ENCODE measurements around the gene LPIN2.

The LPIN2 gene

GRCh38 chr18:3002732-3003131 lies 10.2 kb downstream of the LPIN2 start:
- H3K4me2 ChIP-seq (ENCODE audit: low read depth, low read length, poor library complexity, severe bottlenecking): no peak overlapping the region

GRCh38 chr18:2998644-2999043 lies 14.3 kb downstream of the LPIN2 start:
- Histone ChIP-seq H3K9ac (ENCODE audit: low read length) (no peak overlapping the region), H3K27me3 (ENCODE audit: low read length) (no peaks in the 10 kb centered on the region), H2AFZ (ENCODE audit: low read depth, low read length, severe bottlenecking) (no peak overlapping the region), H3F3A (ENCODE audit: insufficient read depth) (no peaks in the 10 kb centered on the region), H3K4me3 (ENCODE audit: insufficient read depth, low read length, poor library complexity, severe bottlenecking) (no peak overlapping the region), H3K79me2 (ENCODE audit: insufficient read depth, low read length) (peaks cover 28% of the 10 kb centered on the region), H3K4me2 (ENCODE audit: low read depth, low read length, poor library complexity, severe bottlenecking) (no peak overlapping the region), H3K36me3 (ENCODE audit: low read length) (no peaks in the 10 kb centered on the region), H3K9me3 (ENCODE audit: insufficient read depth, low read length) (no peaks in the 10 kb centered on the region), H3K9me2 (replicated peaks; ENCODE audit: insufficient read depth, low read length) (no peaks in the 10 kb centered on the region), H4K20me1 (ENCODE audit: low read depth, low read length) (no peaks in the 10 kb centered on the region), H3K27ac (ENCODE audit: low read depth, low read length) (no peak overlapping the region)
- TF ChIP-seq CTCF (IDR thresholded peaks at IDR 0.05; ENCODE audit: insufficient read depth, low read length, poor library complexity, severe bottlenecking): no peak
- no peak for TF ChIP-seq EZH2phosphoT487 (conservative IDR thresholded peaks at IDR 0.05; ENCODE audit: low read length)

More at GRCh38 chr18:3002732-3003131, 10.2 kb downstream of the LPIN2 start:
- Histone ChIP-seq H3K9ac (ENCODE audit: low read length) (no peak overlapping the region), H3K27ac (ENCODE audit: low read depth, low read length) (no peak overlapping the region), H2AFZ (ENCODE audit: low read depth, low read length, severe bottlenecking) (no peak overlapping the region), H3K79me2 (ENCODE audit: insufficient read depth, low read length) (peaks cover 28% of the 10 kb centered on the region), H3K27me3 (ENCODE audit: low read length) (no peaks in the 10 kb centered on the region), H3K36me3 (ENCODE audit: low read length) (0 out of 2 replicates have a peak, but pooled peaks cover 2% of the 10 kb centered on the region), H3F3A (ENCODE audit: insufficient read depth) (no peaks in the 10 kb centered on the region), H4K20me1 (ENCODE audit: low read depth, low read length) (no peaks in the 10 kb centered on the region), H3K9me3 (ENCODE audit: insufficient read depth, low read length) (no peaks in the 10 kb centered on the region), H3K4me3 (ENCODE audit: insufficient read depth, low read length, poor library complexity, severe bottlenecking) (no peak overlapping the region), H3K9me2 (replicated peaks; ENCODE audit: insufficient read depth, low read length) (no peaks in the 10 kb centered on the region)
- TF ChIP-seq CTCF (IDR thresholded peaks at IDR 0.05; ENCODE audit: insufficient read depth, low read length, poor library complexity, severe bottlenecking) (no peak), EZH2phosphoT487 (conservative IDR thresholded peaks at IDR 0.05; ENCODE audit: low read length) (no peak)

GRCh38 chr18:2997846-2998564 lies 14.9 kb downstream of the LPIN2 start:
- H3F3A ChIP-seq (ENCODE audit: insufficient read depth): no peaks in the 10 kb centered on the region
- TF ChIP-seq EZH2phosphoT487 (conservative IDR thresholded peaks at IDR 0.05; ENCODE audit: low read length): no peak
- no peak for TF ChIP-seq CTCF (IDR thresholded peaks at IDR 0.05; ENCODE audit: insufficient read depth, low read length, poor library complexity, severe bottlenecking)
- H3K79me2 ChIP-seq (ENCODE audit: insufficient read depth, low read length): peaks cover 34% of the 10 kb centered on the region
- H3K27ac ChIP-seq (ENCODE audit: low read depth, low read length): no peak overlapping the region
- no peak overlapping the region for H3K4me3 ChIP-seq (ENCODE audit: insufficient read depth, low read length, poor library complexity, severe bottlenecking)
- H2AFZ ChIP-seq (ENCODE audit: low read depth, low read length, severe bottlenecking): no peak overlapping the region
- H3K9me3 ChIP-seq (ENCODE audit: insufficient read depth, low read length): no peaks in the 10 kb centered on the region
- no peaks in the 10 kb centered on the region for H3K9me2 ChIP-seq (replicated peaks; ENCODE audit: insufficient read depth, low read length)
- no peaks in the 10 kb centered on the region for H3K27me3 ChIP-seq (ENCODE audit: low read length)
- no peaks in the 10 kb centered on the region for H4K20me1 ChIP-seq (ENCODE audit: low read depth, low read length)
- H3K36me3 ChIP-seq (ENCODE audit: low read length): no peaks in the 10 kb centered on the region
- H3K4me2 ChIP-seq (ENCODE audit: low read depth, low read length, poor library complexity, severe bottlenecking): no peak overlapping the region
- no peak overlapping the region for H3K9ac ChIP-seq (ENCODE audit: low read length)

Measured in SU-DHL-6 (cell line).